ENCODE results near the gene NUP88. TPM values are rescaled to one million over a fixed set of nuclear protein-coding genes. Genes with fewer than 3 reads are reported as not detected.

Gene NUP88
- total RNA-seq (57.9 TPM), polyA plus RNA-seq (ENCODE audit: insufficient read depth, low read depth, low replicate concordance) (55.1 TPM)
- long read RNA-seq, donor 1, partial matches to known transcripts, result 13 of 14 reads
- long read RNA-seq, donor 1, other reads (novel, unspliced or antisense), result 0 of 14 reads
- long read RNA-seq, donor 2, partial matches to known transcripts, result 5 of 8 reads
- long read RNA-seq, donor 2, other reads (novel, unspliced or antisense), result 0 of 8 reads
- long read RNA-seq, donor 3, partial matches to known transcripts, result 6 of 12 reads
- long read RNA-seq, donor 3, other reads (novel, unspliced or antisense), result 0 of 12 reads
- long read RNA-seq, donor 4, partial matches to known transcripts, result 40 of 88 reads
- long read RNA-seq, donor 4, other reads (novel, unspliced or antisense), result 43 of 88 reads
- long read RNA-seq, donor 5, result 0 reads
- long read RNA-seq, donor 6, partial matches to known transcripts, result 0 of 3 reads
- long read RNA-seq, donor 6, other reads (novel, unspliced or antisense), result 0 of 3 reads
- long read RNA-seq, donor 7, transcript NUP88-207 (17 exons, 2,916 nt), result major isoform, 13 of 38 reads
- long read RNA-seq, donor 7, partial matches to known transcripts, result 11 of 38 reads
- long read RNA-seq, donor 7, other reads (novel, unspliced or antisense), result 12 of 38 reads
- long read RNA-seq, donor 8, partial matches to known transcripts, result 0 of 3 reads
- long read RNA-seq, donor 8, other reads (novel, unspliced or antisense), result 0 of 3 reads
- long read RNA-seq, donor 9, partial matches to known transcripts, result 19 of 60 reads
- long read RNA-seq, donor 9, other reads (novel, unspliced or antisense), result 37 of 60 reads
- long read RNA-seq, donor 10, partial matches to known transcripts, result 0 of 5 reads
- long read RNA-seq, donor 10, other reads (novel, unspliced or antisense), result 0 of 5 reads

DNA sequence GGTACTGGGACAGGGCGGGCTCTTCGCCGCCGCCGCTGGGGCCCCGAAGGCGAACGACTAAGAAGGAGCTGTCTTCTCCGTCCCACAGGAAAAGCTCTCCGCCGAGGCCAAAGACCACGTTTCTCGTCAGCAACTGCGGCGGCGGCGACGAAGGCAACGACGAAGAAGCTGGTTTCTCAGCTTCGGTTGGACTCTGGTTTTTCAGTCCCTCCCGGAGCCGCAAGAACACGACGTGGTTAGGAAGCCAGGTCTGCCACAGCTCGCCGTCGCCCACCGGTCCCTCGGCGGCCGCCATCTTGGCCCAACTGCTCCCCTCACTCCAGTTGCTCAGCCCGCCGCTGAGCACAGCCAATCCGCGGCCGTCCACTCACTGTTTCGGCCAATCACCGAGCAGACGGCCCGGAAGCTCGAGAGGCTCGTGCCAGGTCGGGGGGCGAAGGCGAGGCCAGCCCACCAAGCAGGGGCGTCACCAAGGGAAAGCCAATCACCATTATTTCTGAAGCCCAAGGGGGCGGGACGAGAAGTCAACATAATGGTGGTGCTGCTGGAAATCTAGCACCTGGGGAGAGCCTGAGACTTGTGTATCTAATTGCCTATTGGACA lies at the start of gene NUP88:
Gene NUP88, minus strand, starts transcription at position 307 of the 603 bp plus-strand sequence. Its CDS starts 12 bp downstream, at position 295.
- Histone ChIP-seq H3K9ac (ENCODE audit: low read length in 3 of 3) (peak within 1 kb of the TSS; percentile 86 to 97 (median 97)), H3K27me3 (ENCODE audit: control insufficient read depth, insufficient read depth, low read length) (no peaks in the 10 kb centered on the region), H3K4me3 (ENCODE audit: low read length in 3 of 3) (peak within 1 kb of the TSS; percentile 80 to 99 (median 86)), H3K9me3 (ENCODE audit: control insufficient read depth in 2 of 3, insufficient read depth in 1 of 3, low read length in 3 of 3) (no peaks in the 10 kb centered on the region), H3K4me1 (ENCODE audit: control insufficient read depth in 2 of 3, insufficient read depth in 2 of 3, low read depth in 1 of 3, low read length in 3 of 3) (peaks cover 2 to 14% (median 8%) of the 10 kb centered on the region in 3 donors), H3K27ac (ENCODE audit: low read depth in 2 of 2, low read length in 2 of 2) (peak within 1 kb of the TSS; percentile 93 to 96), H3K36me3 (ENCODE audit: control insufficient read depth in 2 of 3, insufficient read depth in 3 of 3, low read length in 3 of 3) (peaks cover 7 to 22% (median 9%) of the 10 kb centered on the region in 3 donors)
- TF ChIP-seq, protein P1, sequence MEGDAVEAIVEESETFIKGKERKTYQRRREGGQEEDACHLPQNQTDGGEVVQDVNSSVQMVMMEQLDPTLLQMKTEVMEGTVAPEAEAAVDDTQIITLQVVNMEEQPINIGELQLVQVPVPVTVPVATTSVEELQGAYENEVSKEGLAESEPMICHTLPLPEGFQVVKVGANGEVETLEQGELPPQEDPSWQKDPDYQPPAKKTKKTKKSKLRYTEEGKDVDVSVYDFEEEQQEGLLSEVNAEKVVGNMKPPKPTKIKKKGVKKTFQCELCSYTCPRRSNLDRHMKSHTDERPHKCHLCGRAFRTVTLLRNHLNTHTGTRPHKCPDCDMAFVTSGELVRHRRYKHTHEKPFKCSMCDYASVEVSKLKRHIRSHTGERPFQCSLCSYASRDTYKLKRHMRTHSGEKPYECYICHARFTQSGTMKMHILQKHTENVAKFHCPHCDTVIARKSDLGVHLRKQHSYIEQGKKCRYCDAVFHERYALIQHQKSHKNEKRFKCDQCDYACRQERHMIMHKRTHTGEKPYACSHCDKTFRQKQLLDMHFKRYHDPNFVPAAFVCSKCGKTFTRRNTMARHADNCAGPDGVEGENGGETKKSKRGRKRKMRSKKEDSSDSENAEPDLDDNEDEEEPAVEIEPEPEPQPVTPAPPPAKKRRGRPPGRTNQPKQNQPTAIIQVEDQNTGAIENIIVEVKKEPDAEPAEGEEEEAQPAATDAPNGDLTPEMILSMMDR (IDR thresholded peaks at IDR 0.05; ENCODE audit: borderline replicate concordance, extremely low read depth, insufficient read depth), result no peak
- intact Hi-C loops (cut with DNase I), result no loop called here
- DNase-seq, result peak; percentile 98 to 100 (median 99)
- FAIRE-seq, result peak; percentile 56

DNA sequence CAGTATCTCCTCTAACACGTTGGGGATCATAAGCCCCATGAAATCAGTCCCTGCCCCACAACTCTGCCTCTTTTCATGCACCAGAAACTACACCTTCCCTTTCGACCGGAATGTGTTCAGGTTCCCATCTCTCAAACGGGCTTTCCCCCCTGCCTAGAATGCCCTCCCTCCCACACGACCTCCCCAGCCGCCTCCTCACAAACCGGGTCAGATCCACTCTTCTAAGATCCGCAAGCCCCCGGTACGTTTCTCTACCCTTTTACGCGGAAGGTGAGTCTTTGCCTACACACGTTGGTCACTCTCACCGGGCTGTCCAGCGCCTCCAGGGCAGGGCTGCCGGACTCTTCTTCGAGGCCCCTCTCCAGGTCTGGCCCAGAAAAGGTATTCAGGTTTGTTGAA lies 48.6 kb upstream of the NUP88 start:
- no peak overlapping the region for H3K27ac ChIP-seq (ENCODE audit: low read depth in 2 of 2, low read length in 2 of 2)
- peaks cover 0 to 8% (median 0%) of the 10 kb centered on the region in 3 donors for H3K4me1 ChIP-seq (ENCODE audit: control insufficient read depth in 2 of 3, insufficient read depth in 2 of 3, low read depth in 1 of 3, low read length in 3 of 3)
- DNase-seq (no peak), FAIRE-seq (no peak)
- intact Hi-C loops (cut with DNase I), result no loop called here
- no peaks in the 10 kb centered on the region for H3K27me3 ChIP-seq (ENCODE audit: control insufficient read depth, insufficient read depth, low read length)
- TF ChIP-seq, protein P1 (IDR thresholded peaks at IDR 0.05; ENCODE audit: borderline replicate concordance, extremely low read depth, insufficient read depth), result no peak
- peak overlapping the region; percentile 17 to 64 (median 46) for H3K9ac ChIP-seq (ENCODE audit: low read length in 3 of 3)
- peaks cover 0 to 4% (median 0%) of the 10 kb centered on the region in 3 donors for H3K36me3 ChIP-seq (ENCODE audit: control insufficient read depth in 2 of 3, insufficient read depth in 3 of 3, low read length in 3 of 3)
- peak overlapping the region; percentile 60 to 83 (median 71) for H3K4me3 ChIP-seq (ENCODE audit: low read length in 3 of 3)
- H3K9me3 ChIP-seq (ENCODE audit: control insufficient read depth in 2 of 3, insufficient read depth in 1 of 3, low read length in 3 of 3), result no peaks in the 10 kb centered on the region

DNA sequence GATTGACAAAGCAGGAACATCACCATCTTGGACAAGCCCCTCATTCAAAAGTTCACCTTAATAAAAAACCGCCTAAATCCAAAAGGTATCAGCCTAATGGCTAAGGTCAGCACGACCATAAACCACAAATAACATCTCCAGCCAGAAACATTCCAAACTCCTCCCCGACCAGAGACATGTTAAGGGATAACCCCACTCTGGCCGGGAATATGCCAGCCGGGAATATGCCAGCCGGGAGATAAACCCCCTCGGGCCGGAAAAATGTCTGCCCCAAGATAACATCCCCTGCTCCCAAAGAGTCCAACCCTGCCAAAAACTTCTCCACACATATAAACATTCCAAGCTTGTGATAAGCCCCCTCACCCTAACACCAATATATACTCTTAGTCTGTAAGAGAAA lies 48.0 kb upstream of the NUP88 start:
- TF ChIP-seq, protein P1 (IDR thresholded peaks at IDR 0.05; ENCODE audit: borderline replicate concordance, extremely low read depth, insufficient read depth), result no peak
- H3K27ac ChIP-seq (ENCODE audit: low read depth in 2 of 2, low read length in 2 of 2), result no peak overlapping the region
- H3K4me3 ChIP-seq (ENCODE audit: low read length in 3 of 3), result peak overlapping the region in 2 of 3 donors; percentile 71 to 83
- intact Hi-C loops (cut with DNase I), result no loop called here
- FAIRE-seq (no peak), DNase-seq (peak in 1 of 5 donors; percentile 3)
- peak overlapping the region in 1 of 3 donors; percentile 17 for H3K9ac ChIP-seq (ENCODE audit: low read length in 3 of 3)
- no peaks in the 10 kb centered on the region for H3K36me3 ChIP-seq (ENCODE audit: control insufficient read depth in 2 of 3, insufficient read depth in 3 of 3, low read length in 3 of 3)
- H3K27me3 ChIP-seq (ENCODE audit: control insufficient read depth, insufficient read depth, low read length), result no peaks in the 10 kb centered on the region
- peaks cover 0 to 8% (median 0%) of the 10 kb centered on the region in 3 donors for H3K4me1 ChIP-seq (ENCODE audit: control insufficient read depth in 2 of 3, insufficient read depth in 2 of 3, low read depth in 1 of 3, low read length in 3 of 3)
- H3K9me3 ChIP-seq (ENCODE audit: control insufficient read depth in 2 of 3, insufficient read depth in 1 of 3, low read length in 3 of 3), result no peaks in the 10 kb centered on the region
